GM12873 (cell line): Measurements from ENCODE around the gene TCF7L1.

ENCODE experiments used
- CTCF ChIP-seq: IDR thresholded peaks from 2 replicates; pipeline ENCODE4 v1.5.1; 2012; ENCODE audit warnings: low read depth, mild to moderate bottlenecking, moderate library complexity, low read length, control low read depth; ENCODE audit not compliant: insufficient read depth; ENCODE audit errors: missing control alignments

The TCF7L1 gene

GRCh38 chr2:85180322-85181133 is 47.3 kb downstream of the TCF7L1 start:
- no peak for TF ChIP-seq CTCF

- TF ChIP-seq CTCF: no peak
Measured at GRCh38 chr2:85181134-85181631, 48.0 kb downstream of the TCF7L1 start.

GRCh38 chr2:85181844-85182456 is 48.8 kb downstream of the TCF7L1 start:
- no peak for TF ChIP-seq CTCF

DNA sequence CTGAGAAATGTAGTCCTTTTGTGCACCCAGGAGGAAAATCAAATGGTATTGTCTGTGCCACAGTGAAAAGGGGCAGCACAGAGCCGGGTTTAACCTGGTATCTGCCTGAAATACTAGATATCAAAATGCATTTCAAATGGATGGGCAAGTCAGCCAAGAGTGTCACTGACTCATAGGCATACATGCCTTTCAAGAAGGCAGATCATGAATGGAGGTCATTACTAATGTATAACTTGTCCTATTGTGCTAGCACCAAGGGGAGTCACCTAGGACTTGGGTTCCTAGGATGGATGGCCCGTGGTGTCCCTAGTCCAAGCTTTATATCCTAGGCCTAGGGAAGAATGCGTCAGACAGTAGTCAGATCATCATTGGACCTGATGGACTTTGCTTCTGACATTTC is 49.9 kb downstream of the TCF7L1 start:
- TF ChIP-seq CTCF: no peak

- TF ChIP-seq CTCF: no peak
Measured at GRCh38 chr2:85183479-85183878, 50.3 kb downstream of the TCF7L1 start.

DNA sequence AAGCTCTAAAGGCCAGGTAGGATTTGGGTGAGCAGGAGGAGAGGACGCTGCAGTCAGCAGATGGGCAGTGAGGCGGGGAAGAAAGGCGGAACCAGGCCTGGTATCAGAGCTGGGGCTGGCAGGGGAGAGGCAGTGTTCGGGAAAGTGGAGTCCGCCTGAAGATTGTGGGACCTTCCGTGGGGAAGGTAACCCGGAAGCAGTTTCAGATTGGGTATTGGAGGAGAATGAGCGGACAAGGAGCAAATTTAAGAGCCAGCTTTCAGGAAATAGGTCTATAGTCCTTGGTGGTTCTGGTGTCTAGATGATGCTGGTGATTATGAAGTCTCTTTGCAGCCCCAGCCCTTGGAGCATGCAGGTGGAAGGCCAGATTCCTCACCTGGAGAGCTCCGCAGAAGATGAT is 51.0 kb downstream of the TCF7L1 start:
- no peak for TF ChIP-seq CTCF

DNA sequence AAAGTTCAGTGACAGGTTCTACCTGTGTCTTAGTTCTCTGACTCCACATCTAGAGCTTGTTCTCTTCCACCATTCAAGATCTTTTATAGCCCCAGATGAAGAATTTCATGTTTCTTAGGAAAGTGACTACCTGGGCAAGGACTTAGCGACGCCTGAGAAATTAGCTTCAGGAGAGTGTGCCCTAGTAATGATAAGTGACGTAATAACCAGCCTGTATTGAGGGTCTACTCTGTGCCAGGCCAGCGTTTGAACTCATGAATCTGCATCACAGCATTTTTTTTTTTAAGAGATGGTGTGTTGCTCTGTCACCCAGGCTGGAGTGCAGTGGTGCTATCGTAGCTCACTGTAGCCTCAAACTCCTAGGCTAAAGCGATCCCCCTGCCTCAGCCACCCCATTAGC is 51.8 kb downstream of the TCF7L1 start:
- TF ChIP-seq CTCF: no peak
